CD8-positive, alpha-beta memory T cell (primary cell): Measurements from ENCODE around the gene TTC14. TPM values are rescaled to one million over a fixed set of nuclear protein-coding genes. Genes with fewer than 3 reads are reported as not detected.
"Not testable (repeated sequence)": the region's sequence is repeated elsewhere in the genome, so short reads cannot be mapped to it uniquely, and the experiment has no call there.

Source experiments
- CTCF ChIA-PET: fragments of 350-600 bp; sonication (Branson Sonifier 250); formaldehyde crosslinking; loops from one replicate; lab custom pipeline; 2021; ENCODE audit warnings: antibody characterized with exemption; lab: Charles Lee
- POLR2A ChIA-PET: fragments of 350-600 bp; sonication (Branson Sonifier 250); formaldehyde crosslinking; loops from one replicate; lab custom pipeline; 2021; ENCODE audit warnings: antibody characterized with exemption; lab: Charles Lee
- DNase-seq, 5 donors: peaks; one replicate each; pipeline versions ENCODE4 v3.0.0 to v3.0.0-alpha.2; 2020 to 2022; ENCODE audit warnings: mixed read lengths in 1 of 5
- H3K27ac ChIP-seq: one replicate; pipeline ENCODE4 v1.7.0; 2013; ENCODE audit warnings: low read depth, mild to moderate bottlenecking, low read length, moderate library complexity
- H3K27me3 ChIP-seq: 2 replicates; pipeline ENCODE4 v1.7.0; 2013; ENCODE audit warnings: low read length, mild to moderate bottlenecking; ENCODE audit not compliant: insufficient read depth, poor library complexity, severe bottlenecking
- H3K36me3 ChIP-seq: 2 replicates; pipeline ENCODE4 v1.7.0; 2013; ENCODE audit warnings: mild to moderate bottlenecking, low read length, moderate library complexity; ENCODE audit not compliant: insufficient read depth
- H3K4me1 ChIP-seq: 2 replicates; pipeline ENCODE4 v1.7.0; 2013; ENCODE audit warnings: mild to moderate bottlenecking, low read length, moderate library complexity; ENCODE audit not compliant: insufficient read depth
- H3K4me3 ChIP-seq: 2 replicates; pipeline ENCODE4 v1.7.0; 2013; ENCODE audit warnings: mild to moderate bottlenecking, low read length
- H3K9me3 ChIP-seq: 2 replicates; pipeline ENCODE4 v1.7.0; 2013; ENCODE audit warnings: mild to moderate bottlenecking, low read length
- H3K27ac Mint-ChIP-seq, 8 donors: one replicate each; pipeline ENCODE4 v1.8.0; 2020 to 2021; ENCODE audit warnings: mixed read lengths in 8 of 8, mild to moderate bottlenecking in 6 of 8, inconsistent platforms in 3 of 8, moderate library complexity in 3 of 8
- H3K27me3 Mint-ChIP-seq, 2 donors: one replicate each; pipeline ENCODE4 v1.8.0; 2020 to 2021; ENCODE audit warnings: mixed read lengths in 2 of 2, mild to moderate bottlenecking in 1 of 2, moderate library complexity in 1 of 2
- H3K36me3 Mint-ChIP-seq, 3 donors: one replicate each; pipeline ENCODE4 v1.8.0; 2020 to 2021; ENCODE audit warnings: mixed read lengths in 3 of 3, inconsistent platforms in 1 of 3, mild to moderate bottlenecking in 1 of 3
- H3K4me1 Mint-ChIP-seq, 3 donors: one replicate each; pipeline ENCODE4 v1.8.0; 2020 to 2021; ENCODE audit warnings: mixed read lengths in 3 of 3, inconsistent platforms in 1 of 3, mild to moderate bottlenecking in 1 of 3
- H3K4me3 Mint-ChIP-seq, 7 donors: one replicate each; pipeline ENCODE4 v1.8.0; 2020 to 2021; ENCODE audit warnings: mixed read lengths in 7 of 7, mild to moderate bottlenecking in 6 of 7, moderate library complexity in 4 of 7, inconsistent platforms in 2 of 7
- H3K9me3 Mint-ChIP-seq, 5 donors: one replicate each; pipeline ENCODE4 v1.8.0; 2020 to 2022; ENCODE audit warnings: mixed read lengths in 5 of 5, mild to moderate bottlenecking in 3 of 5, moderate library complexity in 2 of 5, inconsistent platforms in 1 of 5
- polyA plus RNA-seq: library from polyadenylated mRNA; unstranded; fragments of 300-500 nt; fragmentation: Illumina TruSeq; gene quantifications from one replicate; pipeline ENCODE4 v1.2.3, GENCODE V29; 2021
- total RNA-seq, 2 experiments: library from RNA; stranded (reverse); gene quantifications; one replicate each; pipeline ENCODE4 v1.2.3, GENCODE V29; 2021

The TTC14 gene
- total and polyA plus RNA-seq, 3 experiments from 2014 or later = 17.9 to 43.0 (median 37.2) TPM

GRCh38 chr3:180590396-180590795 lies 11.6 kb upstream of the TTC14 start:
- Histone ChIP-seq H3K4me1 (no peaks in the 10 kb centered on the region), H3K36me3 (no peaks in the 10 kb centered on the region), H3K4me3 (no peak overlapping the region), H3K27me3 (no peaks in the 10 kb centered on the region), H3K9me3 (no peaks in the 10 kb centered on the region), H3K27ac (no peak overlapping the region)
- POLR2A ChIA-PET = no interaction called here
- CTCF ChIA-PET = no interaction called here
- no peaks in the 10 kb centered on the region for H3K36me3 Mint-ChIP-seq
- DNase-seq = no peak
- no peaks in the 10 kb centered on the region for H3K4me1 Mint-ChIP-seq
- H3K9me3 Mint-ChIP-seq = no peaks in the 10 kb centered on the region
- H3K4me3 Mint-ChIP-seq = no peak overlapping the region
- no peak overlapping the region for H3K27ac Mint-ChIP-seq
- H3K27me3 Mint-ChIP-seq = peaks cover 37 to 64% of the 10 kb centered on the region in 2 donors

GRCh38 chr3:180593631-180594030 lies 8.3 kb upstream of the TTC14 start:
- DNase-seq, H3K4me1 ChIP-seq, POLR2A ChIA-PET, H3K36me3 Mint-ChIP-seq, H3K27ac ChIP-seq, H3K27me3 ChIP-seq, H3K9me3 Mint-ChIP-seq, CTCF ChIA-PET, H3K4me1 Mint-ChIP-seq, H3K27ac Mint-ChIP-seq, H3K36me3 ChIP-seq, H3K9me3 ChIP-seq, H3K4me3 ChIP-seq, H3K4me3 Mint-ChIP-seq: not testable (repeated sequence)
- peaks cover 28 to 67% of the 10 kb centered on the region in 2 donors for H3K27me3 Mint-ChIP-seq

GRCh38 chr3:180594631-180595558 lies 7.1 kb upstream of the TTC14 start:
- POLR2A ChIA-PET = no interaction called here

GRCh38 chr3:180595559-180595935 lies 6.4 kb upstream of the TTC14 start:
- CTCF ChIA-PET = interaction anchor here (1.2 kb wide), 1 partner anchor 667 kb away, joined by 3 read pairs; no protein-coding TSS in a partner anchor
- no peak overlapping the region for H3K27ac Mint-ChIP-seq

More at GRCh38 chr3:180594631-180595558, 7.1 kb upstream of the TTC14 start:
- H3K4me1 Mint-ChIP-seq = no peaks in the 10 kb centered on the region
- H3K27me3 Mint-ChIP-seq = peaks cover 21 to 65% of the 10 kb centered on the region in 2 donors
- Histone ChIP-seq H3K9me3 (no peaks in the 10 kb centered on the region), H3K27ac (no peak overlapping the region), H3K4me3 (no peak overlapping the region), H3K27me3 (no peaks in the 10 kb centered on the region), H3K36me3 (no peaks in the 10 kb centered on the region), H3K4me1 (no peaks in the 10 kb centered on the region)
- peak overlapping the region in 1 of 8 donors; percentile 6 for H3K27ac Mint-ChIP-seq
- peaks cover 0 to 4% (median 0%) of the 10 kb centered on the region in 3 donors for H3K36me3 Mint-ChIP-seq
- no peaks in the 10 kb centered on the region for H3K9me3 Mint-ChIP-seq
- no peak for DNase-seq
- no peak overlapping the region for H3K4me3 Mint-ChIP-seq
- CTCF ChIA-PET = no interaction called here

GRCh38 chr3:180600473-180600872 lies 1.5 kb upstream of the TTC14 start:
- Mint-ChIP-seq H3K9me3 (peaks cover 0 to 5% (median 2%) of the 10 kb centered on the region in 5 donors), H3K27ac (peak overlapping the region in 2 of 8 donors; percentile 79 to 96), H3K4me1 (peaks cover 25 to 40% (median 39%) of the 10 kb centered on the region in 3 donors), H3K36me3 (peaks cover 5 to 36% (median 21%) of the 10 kb centered on the region in 3 donors), H3K27me3 (peaks cover 7 to 34% of the 10 kb centered on the region in 2 donors), H3K4me3 (peak overlapping the region in 4 of 7 donors; percentile 5 to 95 (median 38))
- no peaks in the 10 kb centered on the region for H3K27me3 ChIP-seq
- H3K27ac ChIP-seq = no peak overlapping the region
- H3K9me3 ChIP-seq = no peaks in the 10 kb centered on the region
- ChIA-PET CTCF (interaction anchor here (1.2 kb wide), 1 partner anchor 311 kb away, joined by 5 read pairs; no protein-coding TSS in a partner anchor), POLR2A (interaction anchor here (2.3 kb wide), 1 partner anchor 312 kb away, joined by 13 read pairs; the partner anchor contains the start of gene FXR1)
- H3K4me1 ChIP-seq = peaks cover 19% of the 10 kb centered on the region
- peaks cover 4% of the 10 kb centered on the region for H3K36me3 ChIP-seq
- no peak overlapping the region for H3K4me3 ChIP-seq
- DNase-seq = no peak

More at GRCh38 chr3:180595559-180595935, 6.4 kb upstream of the TTC14 start:
- POLR2A ChIA-PET = no interaction called here
- Histone ChIP-seq H3K27me3 (no peaks in the 10 kb centered on the region), H3K36me3 (no peaks in the 10 kb centered on the region), H3K4me1 (no peaks in the 10 kb centered on the region), H3K4me3 (no peak overlapping the region), H3K9me3 (no peaks in the 10 kb centered on the region), H3K27ac (no peak overlapping the region)
- Mint-ChIP-seq H3K36me3 (peaks cover 0 to 7% (median 0%) of the 10 kb centered on the region in 3 donors), H3K27me3 (peaks cover 21 to 67% of the 10 kb centered on the region in 2 donors), H3K9me3 (no peaks in the 10 kb centered on the region), H3K4me3 (no peak overlapping the region), H3K4me1 (no peaks in the 10 kb centered on the region)
- no peak for DNase-seq

- no peak overlapping the region for H3K4me3 Mint-ChIP-seq
- Histone ChIP-seq H3K4me3 (no peak overlapping the region), H3K27me3 (no peaks in the 10 kb centered on the region), H3K36me3 (peaks cover 39% of the 10 kb centered on the region), H3K9me3 (no peaks in the 10 kb centered on the region), H3K27ac (no peak overlapping the region), H3K4me1 (no peaks in the 10 kb centered on the region)
- H3K27ac Mint-ChIP-seq = no peak overlapping the region
- CTCF ChIA-PET = no interaction called here
- H3K9me3 Mint-ChIP-seq = no peaks in the 10 kb centered on the region
- H3K4me1 Mint-ChIP-seq = peaks cover 5 to 17% (median 13%) of the 10 kb centered on the region in 3 donors
- peaks cover 22 to 71% (median 27%) of the 10 kb centered on the region in 3 donors for H3K36me3 Mint-ChIP-seq
- no peak for DNase-seq
- no peaks in the 10 kb centered on the region for H3K27me3 Mint-ChIP-seq
- POLR2A ChIA-PET = interaction anchor here (1.2 kb wide), 1 partner anchor 9 kb away, joined by 4 read pairs; the partner anchor contains the start of gene TTC14
Measured at GRCh38 chr3:180611006-180611405, 9.0 kb downstream of the TTC14 start.

- CTCF ChIA-PET = no interaction called here
- POLR2A ChIA-PET = no interaction called here
Measured at GRCh38 chr3:180612364-180612763, 10.4 kb downstream of the TTC14 start.

GRCh38 chr3:180615954-180616353 lies 14.0 kb downstream of the TTC14 start:
- Histone ChIP-seq H3K27me3 (no peaks in the 10 kb centered on the region), H3K36me3 (peaks cover 8% of the 10 kb centered on the region), H3K9me3 (no peaks in the 10 kb centered on the region), H3K4me3 (no peak overlapping the region), H3K27ac (no peak overlapping the region), H3K4me1 (no peaks in the 10 kb centered on the region)
- Mint-ChIP-seq H3K4me3 (no peak overlapping the region), H3K4me1 (peaks cover 0 to 3% (median 3%) of the 10 kb centered on the region in 3 donors), H3K9me3 (peaks cover 0 to 5% (median 0%) of the 10 kb centered on the region in 5 donors), H3K27ac (peak overlapping the region in 5 of 8 donors; percentile 12 to 76 (median 26)), H3K36me3 (peaks cover 7 to 30% (median 10%) of the 10 kb centered on the region in 3 donors), H3K27me3 (no peaks in the 10 kb centered on the region)
- no peak for DNase-seq
- CTCF ChIA-PET = interaction anchor here (0.5 to 1.4 kb wide), 2 partner anchors 13 to 297 kb away, joined by 3 read pairs; partner anchors contain the start of gene FXR1
- POLR2A ChIA-PET = interaction anchor here (0.8 kb wide), 1 partner anchor 1509 kb away, joined by 4 read pairs; no protein-coding TSS in a partner anchor

More at GRCh38 chr3:180612364-180612763, 10.4 kb downstream of the TTC14 start:
- H3K4me1 ChIP-seq = no peaks in the 10 kb centered on the region
- H3K27ac ChIP-seq = no peak overlapping the region
- Mint-ChIP-seq H3K36me3 (peaks cover 19 to 59% (median 22%) of the 10 kb centered on the region in 3 donors), H3K9me3 (no peaks in the 10 kb centered on the region), H3K27me3 (no peaks in the 10 kb centered on the region), H3K4me3 (no peak overlapping the region), H3K4me1 (peaks cover 2 to 13% (median 3%) of the 10 kb centered on the region in 3 donors), H3K27ac (peak overlapping the region in 2 of 8 donors; percentile 17 to 32)
- no peak for DNase-seq
- H3K9me3 ChIP-seq = no peaks in the 10 kb centered on the region
- peaks cover 26% of the 10 kb centered on the region for H3K36me3 ChIP-seq
- no peaks in the 10 kb centered on the region for H3K27me3 ChIP-seq
- H3K4me3 ChIP-seq = no peak overlapping the region
